ENCODE data around the gene KANK4.

KANK4 gene

DNA sequence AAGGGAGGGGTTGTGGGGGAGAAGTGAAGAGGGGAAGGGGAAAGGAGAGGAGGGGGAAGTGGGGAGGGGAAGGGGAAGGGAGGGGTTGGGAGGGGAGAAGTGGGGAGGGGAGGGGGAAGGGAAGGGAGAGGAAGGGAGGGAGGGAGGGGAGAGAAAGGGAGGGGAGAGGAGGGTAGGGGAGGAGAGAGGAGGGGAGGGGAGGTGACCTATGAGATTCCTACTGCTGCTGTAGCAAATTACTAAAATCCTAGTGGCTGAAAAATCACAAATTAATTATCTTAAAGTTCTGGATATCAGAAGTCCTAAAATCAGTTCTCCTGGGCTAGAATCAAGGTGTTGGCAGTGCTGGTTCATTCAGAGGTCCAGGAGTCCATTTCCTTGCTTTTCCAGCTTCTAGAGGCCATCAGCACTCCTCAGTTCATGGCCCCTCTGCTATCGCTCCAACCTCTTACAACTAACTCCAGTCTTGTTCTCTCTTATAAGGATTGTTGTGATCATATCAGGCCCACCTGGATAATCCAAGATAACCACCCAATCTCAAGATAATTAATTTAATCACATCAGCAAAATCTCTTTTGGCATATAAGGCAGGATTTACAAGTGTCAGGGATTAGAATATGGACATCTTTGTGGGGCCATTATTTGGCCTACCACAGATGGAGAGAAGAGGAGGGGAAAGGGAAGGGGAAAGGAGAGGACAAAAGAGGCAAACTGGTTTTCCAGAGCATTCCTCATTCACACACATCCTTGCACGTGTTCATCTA, 30.4 kb upstream of the KANK4 start:
- Histone ChIP-seq H4K20me1 (ENCODE audit: insufficient read depth, low read length) (no peaks in the 10 kb centered on the region), H3K4me1 (ENCODE audit: insufficient read depth, low read length) (no peaks in the 10 kb centered on the region), H3K4me2 (ENCODE audit: insufficient read depth, low read length) (no peak overlapping the region), H3K79me2 (ENCODE audit: insufficient read depth, low read length) (no peaks in the 10 kb centered on the region), H3K4me3 (ENCODE audit: low read depth in 1 of 2, low read length in 2 of 2) (no peak overlapping the region), H3K36me3 (ENCODE audit: insufficient read depth, low read length) (no peaks in the 10 kb centered on the region), H3K27ac (ENCODE audit: low read length) (no peak overlapping the region), H2AFZ (ENCODE audit: low read depth, low read length) (no peak overlapping the region), H3K27me3 (ENCODE audit: insufficient read depth, low read length, poor library complexity) (no peaks in the 10 kb centered on the region), H3K9me3 (ENCODE audit: insufficient read depth, low read length, severe bottlenecking) (no peaks in the 10 kb centered on the region), H3K9ac (ENCODE audit: low read depth, low read length) (no peak overlapping the region)
- DNase-seq (no peak), ATAC-seq (ENCODE audit: insufficient read depth, low read depth) (no peak)
- no peak for TF ChIP-seq EZH2 (IDR thresholded peaks at IDR 0.05; ENCODE audit: borderline replicate concordance, low read depth, low read length, severe bottlenecking)
- TF ChIP-seq CTCF (IDR thresholded peaks at IDR 0.05; ENCODE audit: borderline replicate concordance, extremely low read depth, low read length, poor library complexity, severe bottlenecking), result no peak

- Histone ChIP-seq H3K36me3 (ENCODE audit: insufficient read depth, low read length) (no peaks in the 10 kb centered on the region), H3K9me3 (ENCODE audit: insufficient read depth, low read length, severe bottlenecking) (no peaks in the 10 kb centered on the region), H3K27me3 (ENCODE audit: insufficient read depth, low read length, poor library complexity) (no peaks in the 10 kb centered on the region), H3K27ac (ENCODE audit: low read length) (no peak overlapping the region), H3K9ac (ENCODE audit: low read depth, low read length) (no peak overlapping the region), H3K4me3 (ENCODE audit: low read depth in 1 of 2, low read length in 2 of 2) (no peak overlapping the region), H4K20me1 (ENCODE audit: insufficient read depth, low read length) (no peaks in the 10 kb centered on the region), H2AFZ (ENCODE audit: low read depth, low read length) (no peak overlapping the region), H3K79me2 (ENCODE audit: insufficient read depth, low read length) (no peaks in the 10 kb centered on the region), H3K4me2 (ENCODE audit: insufficient read depth, low read length) (no peak overlapping the region), H3K4me1 (ENCODE audit: insufficient read depth, low read length) (no peaks in the 10 kb centered on the region)
- ATAC-seq (ENCODE audit: insufficient read depth, low read depth) (no peak), DNase-seq (no peak)
- TF ChIP-seq EZH2 (IDR thresholded peaks at IDR 0.05; ENCODE audit: borderline replicate concordance, low read depth, low read length, severe bottlenecking) (no peak), CTCF (IDR thresholded peaks at IDR 0.05; ENCODE audit: borderline replicate concordance, extremely low read depth, low read length, poor library complexity, severe bottlenecking) (no peak)
Measured at GRCh38 chr1:62346886-62347285, 27.7 kb upstream of the KANK4 start.

- no peak overlapping the region for H3K4me2 ChIP-seq (ENCODE audit: insufficient read depth, low read length)
- no peaks in the 10 kb centered on the region for H3K9me3 ChIP-seq (ENCODE audit: insufficient read depth, low read length, severe bottlenecking)
- H3K79me2 ChIP-seq (ENCODE audit: insufficient read depth, low read length), result no peaks in the 10 kb centered on the region
- H4K20me1 ChIP-seq (ENCODE audit: insufficient read depth, low read length), result no peaks in the 10 kb centered on the region
- DNase-seq (no peak), ATAC-seq (ENCODE audit: insufficient read depth, low read depth) (no peak)
- no peak overlapping the region for H3K27ac ChIP-seq (ENCODE audit: low read length)
- no peaks in the 10 kb centered on the region for H3K27me3 ChIP-seq (ENCODE audit: insufficient read depth, low read length, poor library complexity)
- H3K4me3 ChIP-seq (ENCODE audit: low read depth in 1 of 2, low read length in 2 of 2), result no peak overlapping the region
- no peaks in the 10 kb centered on the region for H3K36me3 ChIP-seq (ENCODE audit: insufficient read depth, low read length)
- H3K4me1 ChIP-seq (ENCODE audit: insufficient read depth, low read length), result no peaks in the 10 kb centered on the region
- TF ChIP-seq EZH2 (IDR thresholded peaks at IDR 0.05; ENCODE audit: borderline replicate concordance, low read depth, low read length, severe bottlenecking) (no peak), CTCF (IDR thresholded peaks at IDR 0.05; ENCODE audit: borderline replicate concordance, extremely low read depth, low read length, poor library complexity, severe bottlenecking) (no peak)
- no peak overlapping the region for H2AFZ ChIP-seq (ENCODE audit: low read depth, low read length)
- H3K9ac ChIP-seq (ENCODE audit: low read depth, low read length), result no peak overlapping the region
Measured at GRCh38 chr1:62343911-62344310, 24.7 kb upstream of the KANK4 start.
